GM23338 (cell line): ENCODE results near the gene COX14.

Experiments used
- CTCF ChIP-seq, 2 experiments: fragments of 200-600 bp in 1 of 2; sonication (generic) in 1 of 2; conservative IDR thresholded peaks; 2 replicates each; pipeline versions ENCODE4 v1.5.1 to v1.6.1; 2016 to 2017; ENCODE audit warnings: antibody characterized with exemption in 2 of 2, low read depth in 2 of 2, mild to moderate bottlenecking in 2 of 2, moderate library complexity in 1 of 2
- EZH2phosphoT487 ChIP-seq: fragments of 200-600 bp; sonication (generic); IDR thresholded peaks from one replicate; pipeline ENCODE4 v1.8.1; 2018; ENCODE audit warnings: antibody characterized with exemption; ENCODE audit not compliant: unreplicated experiment
- REST ChIP-seq: IDR thresholded peaks from one replicate; pipeline ENCODE4 v1.6.1; 2018; ENCODE audit warnings: antibody characterized with exemption; ENCODE audit not compliant: unreplicated experiment

GRCh38 chr12:50084775-50085614 lies 27.0 kb upstream of the COX14 start, which contains the start of gene SMARCD1:
- TF ChIP-seq REST (no peak), CTCF (conservative IDR thresholded peaks at IDR 0.05; ENCODE audit: low read depth in 2 of 2) (peak; percentile 65 to 74), EZH2phosphoT487 (no peak)
